SK-N-SH (cell line): ENCODE data around the gene ROBO1. TPM values are rescaled to one million over a fixed set of nuclear protein-coding genes. Genes with fewer than 3 reads are reported as not detected.

ENCODE experiments used
- CTCF ChIA-PET: fragments of 300-600, 350-600 bp; formaldehyde crosslinking; extraction: SDS; loops from one replicate; lab custom pipeline; 2021; lab: Yijun Ruan, JAX
- POLR2A ChIA-PET: fragments of 350-600 bp; sonication (Branson Sonifier 250); formaldehyde crosslinking; extraction: SDS; loops from one replicate; lab custom pipeline; 2020; ENCODE audit warnings: antibody characterized with exemption, inconsistent platforms; lab: Yijun Ruan, JAX
- DNase-seq: peaks from one replicate; pipeline ENCODE4 v3.0.0; 2012
- H2AFZ ChIP-seq: fragments of 200-600 bp; sonication (generic); 2 replicates; pipeline ENCODE4 v1.8.1; 2016; ENCODE audit warnings: antibody characterized with exemption, mild to moderate bottlenecking, low read depth
- H3F3A ChIP-seq: fragments of 200-600 bp; sonication (generic); replicated peaks from 2 replicates; pipeline ENCODE3; 2016; ENCODE audit warnings: antibody characterized with exemption, mild to moderate bottlenecking; ENCODE audit not compliant: insufficient read depth
- H3K27ac ChIP-seq, 2 experiments: fragments of 200-500 bp in 1 of 2; fragments of 200-600 bp in 1 of 2; sonication (Bioruptor generic) in 1 of 2; sonication (generic), shearing (Covaris generic) in 1 of 2; 2 replicates each; pipeline versions ENCODE4 v1.5.1 to v1.6.1; 2014 to 2016; ENCODE audit warnings: low read depth in 2 of 2, inconsistent platforms in 1 of 2, low read length in 1 of 2, mild to moderate bottlenecking in 1 of 2, mixed read lengths in 1 of 2
- H3K27me3 ChIP-seq: fragments of 200-600 bp; sonication (generic), shearing (Covaris generic); 2 replicates; pipeline ENCODE4 v1.6.1; 2016; ENCODE audit warnings: mixed run types; ENCODE audit not compliant: insufficient read depth
- H3K36me3 ChIP-seq, 2 experiments: fragments of 200-500 bp in 1 of 2; fragments of 200-600 bp in 1 of 2; sonication (Bioruptor generic) in 1 of 2; sonication (generic) in 1 of 2; replicated peaks in 1 of 2; 2 replicates each; pipeline versions ENCODE3 to v1.5.1; 2014 to 2016; ENCODE audit warnings: low read length in 1 of 2, mild to moderate bottlenecking in 1 of 2; ENCODE audit not compliant: insufficient read depth in 2 of 2, control insufficient read depth in 1 of 2
- H3K4me1 ChIP-seq, 2 experiments: fragments of 200-500 bp in 1 of 2; fragments of 200-600 bp in 1 of 2; sonication (Bioruptor generic) in 1 of 2; sonication (generic), shearing (Covaris generic) in 1 of 2; 2 replicates each; pipeline versions ENCODE4 v1.5.1 to v1.6.1; 2014 to 2016; ENCODE audit warnings: low read depth in 1 of 2, low read length in 1 of 2, mixed run types in 1 of 2; ENCODE audit not compliant: insufficient read depth in 2 of 2, control insufficient read depth in 1 of 2
- H3K4me2 ChIP-seq: fragments of 200-600 bp; sonication (generic), shearing (Covaris generic); 2 replicates; pipeline ENCODE4 v1.6.1; 2017; ENCODE audit warnings: mixed run types
- H3K4me3 ChIP-seq, 2 experiments: fragments of 200-500 bp in 1 of 2; fragments of 200-600 bp in 1 of 2; sonication (Bioruptor generic) in 1 of 2; sonication (generic), shearing (Covaris generic) in 1 of 2; 2 replicates each; pipeline versions ENCODE4 v1.5.1 to v1.8.1; 2014 to 2016; ENCODE audit warnings: low read depth in 2 of 2, inconsistent platforms in 1 of 2, low read length in 1 of 2, mild to moderate bottlenecking in 1 of 2, mixed read lengths in 1 of 2, moderate library complexity in 1 of 2
- H3K79me2 ChIP-seq: fragments of 200-600 bp; sonication (generic); 2 replicates; pipeline ENCODE4 v1.8.1; 2017; ENCODE audit warnings: mild to moderate bottlenecking; ENCODE audit not compliant: insufficient read depth
- H3K9ac ChIP-seq: fragments of 200-600 bp; sonication (generic); 2 replicates; pipeline ENCODE4 v1.6.1; 2017; ENCODE audit warnings: mixed run types
- H3K9me2 ChIP-seq: fragments of 200-600 bp; sonication (generic); 2 replicates; pipeline ENCODE4 v1.6.1; 2017; ENCODE audit warnings: mixed run types
- H3K9me3 ChIP-seq: fragments of 200-600 bp; sonication (generic); 2 replicates; pipeline ENCODE4 v1.6.1; 2017; ENCODE audit warnings: mixed run types, mild to moderate bottlenecking, moderate library complexity
- H4K20me1 ChIP-seq: fragments of 200-600 bp; sonication (generic); 2 replicates; pipeline ENCODE4 v1.6.1; 2017; ENCODE audit warnings: mild to moderate bottlenecking, mixed run types; ENCODE audit not compliant: insufficient read depth
- FOSL2 ChIP-seq: IDR thresholded peaks from 2 replicates; pipeline ENCODE4 v1.4.0; 2012; ENCODE audit warnings: low read depth, mild to moderate bottlenecking, moderate library complexity, borderline replicate concordance
- FOXJ3 ChIP-seq: sonication (generic); formaldehyde crosslinking; IDR thresholded peaks from 2 replicates; pipeline ENCODE4 v1.5.1; 2020; ENCODE audit warnings: mild to moderate bottlenecking, missing genetic modification reagents
- GATA2 ChIP-seq: sonication (generic); formaldehyde crosslinking; IDR thresholded peaks from 2 replicates; pipeline ENCODE4 v1.5.0; 2020; ENCODE audit warnings: mild to moderate bottlenecking, missing genetic modification reagents
- MEF2A ChIP-seq: IDR thresholded peaks from 2 replicates; pipeline ENCODE4 v1.4.0; 2012; ENCODE audit warnings: low read depth, borderline replicate concordance
- POLR2AphosphoS5 ChIP-seq: IDR thresholded peaks from 2 replicates; pipeline ENCODE4 v1.6.1; 2012; ENCODE audit warnings: low read depth, low read length
- REST ChIP-seq: IDR thresholded peaks from 2 replicates; pipeline ENCODE4 v1.6.1; 2012; ENCODE audit warnings: mild to moderate bottlenecking, low read depth, low read length, moderate library complexity
- TAF1 ChIP-seq: IDR thresholded peaks from 2 replicates; pipeline ENCODE4 v1.6.1; 2012; ENCODE audit warnings: low read depth, mild to moderate bottlenecking, low read length, moderate library complexity, borderline replicate concordance
- WGBS: methylation state at CpG from one replicate; pipeline ENCODE4 v1.1.6; 2017; ENCODE audit warnings: low lambda C conversion rate; 5-methylcytosine and 5-hydroxymethylcytosine counted together
- polyA plus RNA-seq, 3 experiments: library from polyadenylated mRNA; depleted of rRNA; stranded (reverse); fragments of >200 nt; gene quantifications; 2 replicates each; pipeline ENCODE4 v1.2.3, GENCODE V29; 2012
- TF ChIP-seq, protein P1 (sequence below): IDR thresholded peaks from 2 replicates; pipeline ENCODE4; 2012

Gene ROBO1
- polyA plus RNA-seq, 1 of the 3 experiments (the other 2 are of a cell fraction): 22.7 TPM

DNA sequence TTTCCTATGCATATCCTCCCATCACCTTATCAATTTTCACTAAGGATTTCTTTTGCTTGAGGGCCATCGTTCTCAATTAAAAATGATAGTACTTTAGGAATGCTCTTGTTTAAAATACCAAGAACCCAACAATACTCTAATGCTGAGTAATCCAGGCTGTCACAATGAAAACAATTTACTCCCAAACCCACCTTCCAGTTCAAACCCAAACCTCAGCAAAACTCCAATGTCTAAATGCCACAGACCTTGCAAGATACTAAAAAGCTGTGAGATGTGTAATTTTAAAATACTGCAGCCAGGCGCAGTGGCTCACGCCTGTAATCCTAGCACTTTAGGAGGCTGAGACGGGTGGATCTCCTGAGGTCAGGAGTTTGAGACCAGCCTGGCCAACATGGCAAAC, 889.8 kb downstream of the ROBO1 start:
- H3K9me3 ChIP-seq: no peaks in the 10 kb centered on the region
- no peaks in the 10 kb centered on the region for H3K9me2 ChIP-seq
- no peak overlapping the region for H2AFZ ChIP-seq
- H3F3A ChIP-seq: peaks cover 22% of the 10 kb centered on the region
- no peak for DNase-seq
- peaks cover 37% of the 10 kb centered on the region for H3K79me2 ChIP-seq
- H3K27ac ChIP-seq: no peak overlapping the region
- TF ChIP-seq, protein P1, sequence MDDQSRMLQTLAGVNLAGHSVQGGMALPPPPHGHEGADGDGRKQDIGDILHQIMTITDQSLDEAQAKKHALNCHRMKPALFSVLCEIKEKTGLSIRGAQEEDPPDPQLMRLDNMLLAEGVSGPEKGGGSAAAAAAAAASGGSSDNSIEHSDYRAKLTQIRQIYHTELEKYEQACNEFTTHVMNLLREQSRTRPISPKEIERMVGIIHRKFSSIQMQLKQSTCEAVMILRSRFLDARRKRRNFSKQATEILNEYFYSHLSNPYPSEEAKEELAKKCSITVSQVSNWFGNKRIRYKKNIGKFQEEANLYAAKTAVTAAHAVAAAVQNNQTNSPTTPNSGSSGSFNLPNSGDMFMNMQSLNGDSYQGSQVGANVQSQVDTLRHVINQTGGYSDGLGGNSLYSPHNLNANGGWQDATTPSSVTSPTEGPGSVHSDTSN: peak; percentile 21; the same call in 1 of the 2 replicates
- TF ChIP-seq REST (no peak), GATA2 (CRISPR knock-in tag) (no peak), MEF2A (no peak), FOSL2 (peak; percentile 10; the same call in 1 of the 2 replicates), TAF1 (no peak), POLR2AphosphoS5 (no peak)
- H3K4me1 ChIP-seq: peaks cover 5 to 33% of the 10 kb centered on the region in 2 experiments; a peak in 3 of 4 replicates
- H3K36me3 ChIP-seq: no peaks in the 10 kb centered on the region
- no peaks in the 10 kb centered on the region for H3K27me3 ChIP-seq
- WGBS: 90% methylated on average over 4 of the region's 4 CpGs
- ChIA-PET POLR2A (interaction anchor here (0.7 kb wide), 1 partner anchor 1922 kb away, joined by 3 read pairs; no protein-coding TSS in a partner anchor), CTCF (no interaction called here)
- H3K4me3 ChIP-seq: no peak overlapping the region
- no peak overlapping the region for H3K4me2 ChIP-seq
- H3K9ac ChIP-seq: no peak overlapping the region
- H4K20me1 ChIP-seq: no peaks in the 10 kb centered on the region

DNA sequence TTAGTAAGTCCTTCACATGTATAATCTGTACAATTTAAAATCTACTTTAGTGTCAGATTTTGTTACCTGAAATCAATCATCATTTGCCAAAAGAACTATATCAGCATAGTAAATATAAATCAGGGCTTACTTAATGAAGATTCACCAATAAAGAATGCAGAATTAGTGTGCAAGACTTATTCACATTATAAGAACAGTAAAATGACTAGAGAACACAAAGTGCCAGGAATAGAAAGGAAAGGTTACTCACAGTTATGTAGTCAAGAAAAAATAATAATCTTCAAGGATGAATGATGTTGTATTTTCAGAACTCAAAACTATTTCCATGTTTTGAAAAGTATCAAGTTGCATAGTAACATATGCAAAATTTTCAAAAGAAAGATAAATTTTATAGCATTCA, 891.9 kb downstream of the ROBO1 start:
- CTCF ChIA-PET: no interaction called here
- DNase-seq: no peak
- peaks cover 37% of the 10 kb centered on the region for H3K79me2 ChIP-seq

More for the DNA sequence above, 891.9 kb downstream of the ROBO1 start:
- Histone ChIP-seq H3K27ac (peak overlapping the region in 1 of 2 experiments; percentile 65; a peak in 2 of 4 replicates), H2AFZ (no peak overlapping the region), H3K4me2 (no peak overlapping the region), H3K4me3 (no peak overlapping the region), H3K9ac (no peak overlapping the region), H3K9me2 (no peaks in the 10 kb centered on the region), H3K27me3 (no peaks in the 10 kb centered on the region), H3K4me1 (peaks cover 19 to 50% of the 10 kb centered on the region in 2 experiments; a peak in 3 of 4 replicates), H3K36me3 (no peaks in the 10 kb centered on the region), H3F3A (peaks cover 22% of the 10 kb centered on the region), H3K9me3 (no peaks in the 10 kb centered on the region), H4K20me1 (no peaks in the 10 kb centered on the region)
- POLR2A ChIA-PET: no interaction called here
- TF ChIP-seq, protein P1: peak; percentile 65
- no peak for TF ChIP-seq FOXJ3 (CRISPR knock-in tag)
